ENCODE results near the gene KRTAP2-4. TPM values are rescaled to one million over a fixed set of nuclear protein-coding genes. Genes with fewer than 3 reads are reported as not detected.
"Not testable (repeated sequence)": the region's sequence is repeated elsewhere in the genome, so short reads cannot be mapped to it uniquely, and the experiment has no call there.

The KRTAP2-4 gene
- total RNA-seq = not detected
- long read RNA-seq = 0 reads

GRCh38 chr17:41065829-41066624 lies at the start of gene KRTAP2-4:
KRTAP2-4 (minus strand) TSS chr17:41065879; CDS start chr17:41065845, 34 bp downstream.
- intact Hi-C loops (cut with micrococcal nuclease) = no loop called here
- ATAC-seq = no peak
- DNase-seq = no peak

- intact Hi-C loops (cut with micrococcal nuclease) = no loop called here
- DNase-seq = no peak
- no peak for ATAC-seq
Measured at GRCh38 chr17:41111151-41111885, 45.6 kb upstream of the KRTAP2-4 start.

GRCh38 chr17:41108728-41109386 lies 43.2 kb upstream of the KRTAP2-4 start:
- ATAC-seq; intact Hi-C loops (cut with micrococcal nuclease); DNase-seq: not testable (repeated sequence)

DNA sequence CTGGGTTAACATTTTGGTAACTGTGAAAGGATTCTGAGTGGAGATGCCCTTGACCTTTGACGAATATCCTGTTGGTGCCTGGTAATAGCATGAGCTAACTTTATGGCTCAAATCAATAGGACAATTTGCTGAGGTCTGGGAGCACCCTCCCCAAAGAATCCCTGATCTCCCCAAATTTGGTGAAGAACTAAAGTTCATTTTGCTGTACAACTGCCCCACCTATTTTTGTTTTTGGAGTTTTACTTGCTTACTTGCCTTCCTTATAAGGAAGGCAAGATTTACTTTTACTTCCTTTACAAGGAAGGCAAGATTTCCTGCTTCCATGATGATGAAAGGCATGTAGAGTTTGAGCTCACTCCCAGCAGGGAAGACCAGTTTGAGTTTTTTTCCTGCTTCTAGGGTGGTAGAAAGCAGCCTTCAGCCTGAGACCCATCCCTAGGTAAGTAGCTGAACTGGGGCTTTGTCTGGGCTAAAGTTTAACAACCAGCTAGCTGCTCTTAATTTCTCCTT lies 42.3 kb upstream of the KRTAP2-4 start:
- DNase-seq (no peak), ATAC-seq (no peak)
- intact Hi-C loops (cut with micrococcal nuclease) = no loop called here

DNA sequence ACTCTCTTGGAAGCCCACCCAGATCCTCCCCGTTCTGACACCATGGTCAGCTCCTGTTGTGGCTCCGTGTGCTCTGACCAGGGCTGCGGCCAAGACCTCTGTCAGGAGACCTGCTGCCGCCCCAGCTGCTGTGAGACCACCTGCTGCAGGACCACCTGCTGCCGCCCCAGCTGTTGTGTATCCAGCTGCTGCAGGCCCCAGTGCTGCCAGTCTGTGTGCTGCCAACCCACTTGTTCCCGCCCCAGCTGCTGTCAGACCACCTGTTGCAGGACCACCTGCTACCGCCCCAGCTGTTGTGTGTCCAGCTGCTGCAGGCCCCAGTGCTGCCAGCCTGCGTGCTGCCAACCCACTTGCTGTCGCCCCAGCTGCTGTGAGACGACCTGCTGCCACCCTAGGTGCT lies 39.7 kb upstream of the KRTAP2-4 start, which contains the start of gene KRTAP4-9:
KRTAP4-9 (plus strand) TSS at position 43 of the 400 bp plus-strand sequence; CDS start at position 43, 0 bp downstream.
- DNase-seq; intact Hi-C loops (cut with micrococcal nuclease); ATAC-seq: not testable (repeated sequence)

GRCh38 chr17:41104386-41105038 lies 38.8 kb upstream of the KRTAP2-4 start:
- intact Hi-C loops (cut with micrococcal nuclease); DNase-seq; ATAC-seq: not testable (repeated sequence)

DNA sequence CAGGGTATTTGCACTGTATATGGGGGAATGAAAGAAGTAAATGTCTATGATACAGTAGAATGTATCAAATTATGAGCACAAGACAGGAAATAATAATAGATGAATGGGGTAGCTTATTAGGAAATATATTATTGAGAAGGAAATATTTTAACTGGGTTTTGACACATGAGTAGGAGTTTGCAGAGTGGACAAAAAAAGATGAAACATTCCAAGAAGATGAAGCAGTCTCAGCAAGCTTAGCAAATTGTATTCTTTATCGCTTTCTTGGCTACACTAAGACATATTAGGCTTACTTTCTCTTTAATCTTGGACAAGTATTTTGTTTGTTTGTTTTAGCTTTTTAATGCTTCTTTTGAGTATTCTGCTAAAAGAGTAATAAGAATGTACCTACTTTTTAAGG lies 38.2 kb upstream of the KRTAP2-4 start:
- ATAC-seq (no peak), DNase-seq (no peak)
- intact Hi-C loops (cut with micrococcal nuclease) = no loop called here

DNA sequence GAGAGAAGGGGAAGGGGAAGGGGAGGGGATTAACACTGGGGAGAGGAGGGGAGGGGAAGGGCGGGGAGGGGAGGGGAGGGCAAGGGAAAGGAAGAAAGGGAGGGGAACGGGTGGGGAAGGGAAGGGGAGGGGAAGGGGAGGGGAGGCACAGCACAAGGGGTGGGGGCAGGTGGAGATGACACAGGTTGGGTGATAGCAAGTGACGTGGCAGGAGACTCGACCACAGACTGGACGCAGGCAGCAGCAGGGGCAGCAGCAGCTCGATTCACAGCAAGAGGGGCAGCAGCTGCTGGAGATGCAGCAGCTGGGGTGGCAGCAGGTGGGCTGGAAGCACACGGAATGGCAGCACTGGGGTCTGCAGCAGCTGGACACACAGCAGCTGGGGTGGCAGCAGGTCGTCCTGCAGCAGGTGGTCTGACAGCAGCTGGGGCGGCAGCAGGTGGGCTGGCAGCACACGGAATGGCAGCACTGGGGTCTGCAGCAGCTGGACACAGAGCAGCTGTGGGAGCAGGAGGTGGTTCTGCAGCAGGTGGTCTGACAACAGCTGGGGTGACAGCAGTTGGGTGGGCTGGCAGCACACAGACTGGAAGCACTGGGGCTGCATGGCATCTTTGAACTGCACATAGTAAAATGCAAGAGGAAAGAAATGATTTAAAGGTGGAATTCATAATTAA lies 36.0 kb upstream of the KRTAP2-4 start, which contains the start of gene KRTAP4-16:
KRTAP4-16 (minus strand) TSS at position 624 of the 674 bp plus-strand sequence; CDS start at position 624, 0 bp downstream.
- intact Hi-C loops (cut with micrococcal nuclease) = no loop called here
- ATAC-seq = no peak

GRCh38 chr17:41099682-41100480 lies 34.2 kb upstream of the KRTAP2-4 start:
- intact Hi-C loops (cut with micrococcal nuclease); ATAC-seq; DNase-seq: not testable (repeated sequence)

More for the DNA sequence above, 36.0 kb upstream of the KRTAP2-4 start, which contains the start of gene KRTAP4-16:
- DNase-seq = no peak

- DNase-seq (no peak), ATAC-seq (no peak)
- intact Hi-C loops (cut with micrococcal nuclease) = no loop called here
Measured at GRCh38 chr17:41098481-41098880, 32.8 kb upstream of the KRTAP2-4 start.

DNA sequence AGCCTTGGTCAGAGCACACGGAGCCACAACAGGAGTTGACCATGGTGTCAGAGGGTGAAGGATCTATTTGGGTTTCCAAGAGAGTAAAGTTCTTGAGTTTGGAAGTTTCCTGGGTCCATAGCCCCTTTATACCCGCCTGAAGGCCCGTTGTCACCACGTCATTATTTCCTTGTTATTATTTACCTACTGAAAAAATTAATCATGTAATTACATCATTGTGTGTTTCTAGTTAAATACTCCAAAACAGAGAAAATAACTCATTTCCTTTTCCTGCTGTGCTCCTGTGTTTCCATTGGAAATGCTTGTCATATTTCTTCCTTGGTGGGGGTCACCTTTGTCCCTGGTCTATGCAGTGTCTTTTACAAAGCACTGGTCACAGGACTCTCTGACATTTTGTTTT lies 32.4 kb upstream of the KRTAP2-4 start, which contains the start of gene KRTAP4-8:
KRTAP4-8 (minus strand) TSS at position 101 of the 400 bp plus-strand sequence; CDS start at position 43, 58 bp downstream.
- DNase-seq (no peak), ATAC-seq (no peak)
- intact Hi-C loops (cut with micrococcal nuclease) = no loop called here

GRCh38 chr17:41096055-41096454 lies 30.4 kb upstream of the KRTAP2-4 start:
- no peak for ATAC-seq
- intact Hi-C loops (cut with micrococcal nuclease) = no loop called here
- no peak for DNase-seq

DNA sequence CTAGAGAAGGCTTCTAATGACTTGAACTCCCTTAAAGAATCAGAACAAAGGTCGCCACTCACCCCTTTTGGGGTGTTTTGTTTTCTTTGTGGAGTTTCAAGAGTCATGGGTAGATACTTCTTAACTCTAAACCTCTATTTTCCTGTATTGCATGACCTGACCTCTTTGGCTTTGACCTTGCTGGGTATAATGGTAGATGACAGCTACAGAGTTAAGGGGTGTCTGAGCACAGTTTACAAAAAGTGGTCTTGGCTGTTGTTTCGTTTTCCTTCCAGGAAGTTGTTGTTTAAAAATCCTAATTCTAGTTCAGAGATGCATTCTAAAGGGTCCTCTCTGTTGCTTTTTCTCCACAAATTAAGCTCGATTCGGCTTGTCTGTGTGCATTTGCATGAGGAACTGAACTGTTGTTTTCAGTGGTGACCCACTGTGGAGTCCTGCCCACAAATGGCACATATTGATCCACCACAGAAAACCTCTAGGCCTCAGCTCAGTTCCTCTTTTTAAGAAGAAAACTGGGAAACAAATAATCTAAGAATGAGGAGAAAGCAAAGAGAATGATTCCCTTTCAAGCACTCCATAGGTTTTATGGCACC lies 23.2 kb upstream of the KRTAP2-4 start:
- ATAC-seq; DNase-seq; intact Hi-C loops (cut with micrococcal nuclease): not testable (repeated sequence)

DNA sequence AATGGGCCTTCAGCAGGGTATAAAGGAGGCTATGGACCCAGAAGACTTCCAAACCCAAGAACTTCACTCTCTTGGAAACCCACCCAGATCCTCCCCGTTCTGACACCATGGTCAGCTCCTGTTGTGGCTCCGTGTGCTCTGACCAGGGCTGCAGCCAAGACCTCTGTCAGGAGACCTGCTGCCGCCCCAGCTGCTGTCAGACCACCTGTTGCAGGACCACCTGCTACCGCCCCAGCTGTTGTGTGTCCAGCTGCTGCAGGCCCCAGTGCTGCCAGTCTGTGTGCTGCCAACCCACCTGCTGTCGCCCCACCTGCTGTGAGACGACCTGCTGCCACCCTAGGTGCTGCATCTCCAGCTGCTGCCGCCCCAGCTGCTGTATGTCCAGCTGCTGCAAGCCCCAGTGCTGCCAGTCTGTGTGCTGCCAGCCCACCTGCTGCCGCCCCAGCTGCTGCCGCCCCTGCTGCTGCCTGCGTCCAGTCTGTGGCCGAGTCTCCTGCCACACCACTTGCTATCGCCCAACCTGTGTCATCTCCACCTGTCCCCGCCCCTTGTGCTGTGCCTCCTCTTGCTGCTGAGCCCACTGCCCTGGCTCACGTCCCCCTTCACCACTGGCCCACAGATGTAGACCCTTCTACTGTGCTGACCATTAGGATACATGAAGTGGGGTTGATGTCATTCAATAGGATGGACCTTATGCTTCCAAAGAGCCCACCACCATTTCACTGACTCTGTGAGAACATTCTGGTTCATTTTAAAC lies 18.6 kb upstream of the KRTAP2-4 start, which contains the start of gene KRTAP4-7:
KRTAP4-7 (plus strand) TSS at position 51 of the 757 bp plus-strand sequence; CDS start at position 108, 57 bp downstream.
- DNase-seq; ATAC-seq; intact Hi-C loops (cut with micrococcal nuclease): not testable (repeated sequence)

GRCh38 chr17:41083427-41083826 lies 17.7 kb upstream of the KRTAP2-4 start:
- DNase-seq; intact Hi-C loops (cut with micrococcal nuclease); ATAC-seq: not testable (repeated sequence)

DNA sequence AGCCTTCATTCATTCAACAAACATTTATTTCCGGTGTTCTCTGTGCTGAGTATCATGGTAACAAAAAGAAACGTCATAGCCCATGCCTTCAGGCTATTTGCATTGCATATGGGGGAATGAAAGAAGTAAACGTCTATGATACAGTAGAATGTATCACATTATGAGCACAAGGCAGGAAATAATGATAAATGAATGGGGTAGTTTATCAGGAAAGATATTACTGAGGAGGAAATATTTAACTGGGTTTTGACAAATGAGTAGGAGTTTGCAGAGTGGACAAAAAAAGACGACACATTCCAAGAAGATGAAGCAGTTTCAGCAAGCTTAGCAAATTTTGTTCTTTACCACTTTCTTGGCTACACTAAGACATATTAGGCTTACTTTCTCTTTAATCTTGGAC lies 16.9 kb upstream of the KRTAP2-4 start:
- no peak for DNase-seq
- ATAC-seq = no peak
- intact Hi-C loops (cut with micrococcal nuclease) = no loop called here

Data from left ventricle myocardium superior (tissue), 1 donor.